GM19099 (cell line): ENCODE results near the gene AK5.

Experiments used
- POLR2A ChIP-seq: IDR thresholded peaks from 3 replicates; pipeline ENCODE4 v1.6.1; 2011; ENCODE audit warnings: low read depth; ENCODE audit not compliant: insufficient read length; ENCODE audit errors: extremely low read depth

Gene AK5

DNA sequence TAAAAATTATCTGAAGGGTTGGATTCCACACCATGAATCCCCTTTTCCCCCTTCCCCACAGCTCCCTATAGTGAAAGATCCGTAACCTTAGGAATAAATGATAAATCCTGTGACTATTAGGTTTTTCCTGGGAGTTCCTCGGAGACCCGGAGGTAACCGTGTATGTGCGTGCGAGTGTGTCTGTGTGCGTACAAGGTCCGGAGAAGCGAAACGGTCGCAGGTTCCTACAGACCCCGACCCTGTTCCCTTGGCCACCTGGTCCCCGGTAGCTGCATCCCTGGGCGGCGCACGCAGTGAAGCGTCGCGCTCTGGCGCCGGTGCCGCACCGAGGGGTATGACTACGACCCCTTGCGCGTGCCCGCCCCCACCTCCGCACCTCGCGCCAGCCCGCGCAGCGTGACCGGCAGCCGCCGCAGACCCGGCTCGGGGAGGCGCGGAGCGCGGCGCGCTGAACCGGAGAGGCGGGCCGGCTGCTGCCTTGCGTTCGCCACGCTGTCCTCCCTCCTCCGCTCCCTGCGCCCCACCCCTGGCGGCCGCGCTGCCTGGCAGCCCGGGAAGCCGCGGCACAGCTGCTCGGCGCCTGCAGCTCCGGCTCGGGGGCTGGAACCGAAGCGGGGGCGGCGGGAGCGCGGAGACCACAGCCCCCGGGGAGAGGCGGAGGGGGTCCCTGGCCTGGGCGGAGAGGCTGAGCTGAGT is at the start of gene AK5:
Gene AK5 (plus strand): TSS at position 529 of the 696 bp plus-strand sequence. CDS start 295 bp downstream, outside the sequence.
- no peak for TF ChIP-seq POLR2A

DNA sequence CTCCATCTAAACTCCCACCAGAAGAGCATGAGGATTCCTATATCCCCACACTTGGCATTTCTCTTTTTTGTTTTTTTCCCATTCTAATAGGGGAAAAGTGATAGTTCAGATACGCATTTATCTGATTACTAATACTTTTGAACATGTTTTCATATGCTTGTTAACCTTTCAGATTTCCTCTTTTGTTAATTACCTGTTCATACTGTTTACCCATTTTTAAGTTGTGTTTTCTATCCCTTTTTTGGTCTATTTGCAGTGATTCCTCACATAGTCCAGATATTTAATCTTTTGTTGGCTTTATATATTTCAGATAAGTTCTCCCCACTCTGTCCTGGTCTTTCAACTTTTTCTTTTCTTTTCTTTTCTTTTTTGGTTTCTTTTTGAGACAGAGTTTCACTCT is 49.0 kb upstream of the AK5 start:
- no peak for TF ChIP-seq POLR2A

- no peak for TF ChIP-seq POLR2A
These were observed 47.7 kb upstream of the AK5 start for GRCh38 chr1:77234096-77234495.

GRCh38 chr1:77234943-77235342 is 46.9 kb upstream of the AK5 start:
- no peak for TF ChIP-seq POLR2A

- no peak for TF ChIP-seq POLR2A
These were observed 43.4 kb upstream of the AK5 start for GRCh38 chr1:77238462-77238861.

GRCh38 chr1:77239311-77239710 is 42.5 kb upstream of the AK5 start:
- TF ChIP-seq POLR2A = no peak

DNA sequence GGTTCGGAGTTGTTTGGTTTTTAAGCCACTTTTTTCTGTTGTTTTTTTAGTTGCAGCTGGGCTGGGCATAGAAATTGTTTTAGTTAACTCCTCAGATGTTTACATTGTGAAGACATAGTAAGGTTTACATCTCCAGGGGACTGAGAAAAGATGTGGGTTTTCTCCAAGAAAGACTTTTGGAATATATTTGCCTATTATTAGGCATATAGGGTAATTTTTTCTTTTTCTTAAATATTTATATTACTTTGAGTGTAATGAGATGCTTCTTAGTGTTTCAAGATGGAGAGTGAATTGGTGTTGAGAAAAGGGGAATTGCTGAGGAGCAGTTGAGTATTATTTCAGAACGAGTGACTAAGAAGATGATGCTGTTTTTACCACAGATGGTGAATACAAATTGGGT is 36.0 kb upstream of the AK5 start:
- no peak for TF ChIP-seq POLR2A

DNA sequence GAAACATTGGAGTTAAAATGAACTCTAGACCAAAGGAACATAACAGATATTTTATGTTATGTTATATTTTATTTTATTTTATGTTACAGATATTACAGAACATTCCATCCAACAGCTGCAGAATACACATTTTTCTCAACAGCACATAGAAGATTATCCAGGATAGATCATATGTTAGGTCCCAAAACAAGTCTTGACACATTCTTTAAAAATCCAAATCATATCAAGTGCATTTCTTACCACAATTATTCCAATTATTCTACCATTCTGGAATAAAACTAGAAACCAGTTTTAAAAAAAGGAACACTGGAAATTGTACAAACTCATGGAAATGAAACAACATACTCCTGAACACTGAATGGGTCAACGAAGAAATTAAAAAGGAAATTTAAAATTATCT is 31.7 kb upstream of the AK5 start:
- TF ChIP-seq POLR2A = no peak

- no peak for TF ChIP-seq POLR2A
These were observed 28.6 kb upstream of the AK5 start for GRCh38 chr1:77253211-77253610.

DNA sequence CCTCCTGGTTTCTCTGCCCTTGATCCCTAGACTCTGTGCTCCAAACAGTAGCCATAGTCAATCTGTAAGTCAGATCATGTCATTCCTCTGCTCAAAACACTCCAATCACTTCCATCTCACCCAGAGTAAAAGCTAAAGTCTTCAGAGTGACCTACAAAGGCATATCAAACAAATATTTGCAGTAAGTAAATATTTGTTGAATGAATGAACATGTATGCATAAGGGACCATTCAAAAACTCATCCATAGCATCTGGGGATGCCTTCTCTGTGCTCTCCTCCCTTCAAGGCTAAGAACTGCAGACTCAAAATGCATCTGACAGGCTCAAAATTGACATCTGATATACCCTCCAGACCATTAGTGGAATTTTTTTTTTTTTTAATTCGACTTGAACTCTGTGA is 18.1 kb upstream of the AK5 start:
- TF ChIP-seq POLR2A = no peak

DNA sequence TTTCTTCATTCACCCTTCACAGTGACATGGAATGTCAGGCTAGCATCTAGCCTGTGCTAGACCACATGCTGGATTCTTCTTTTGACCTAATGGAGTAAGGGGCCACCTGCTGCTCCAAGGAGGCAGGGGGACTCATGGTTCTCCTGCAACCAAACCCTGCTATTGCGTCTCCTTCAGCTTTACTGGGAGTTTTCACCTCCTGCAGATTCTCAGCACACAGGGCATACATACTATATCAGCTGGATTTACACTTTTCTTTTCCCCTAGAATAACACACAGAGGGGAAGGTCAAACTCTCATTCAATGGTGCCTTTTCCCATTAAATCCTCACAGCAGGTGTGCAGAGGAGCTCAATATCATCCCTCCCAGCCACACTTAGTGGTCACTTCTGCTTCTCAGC is 16.6 kb upstream of the AK5 start:
- TF ChIP-seq POLR2A = no peak

GRCh38 chr1:77267035-77267434 is 14.8 kb upstream of the AK5 start:
- TF ChIP-seq POLR2A = no peak

- TF ChIP-seq POLR2A = no peak
These were observed 9.8 kb upstream of the AK5 start for GRCh38 chr1:77271852-77272580.

DNA sequence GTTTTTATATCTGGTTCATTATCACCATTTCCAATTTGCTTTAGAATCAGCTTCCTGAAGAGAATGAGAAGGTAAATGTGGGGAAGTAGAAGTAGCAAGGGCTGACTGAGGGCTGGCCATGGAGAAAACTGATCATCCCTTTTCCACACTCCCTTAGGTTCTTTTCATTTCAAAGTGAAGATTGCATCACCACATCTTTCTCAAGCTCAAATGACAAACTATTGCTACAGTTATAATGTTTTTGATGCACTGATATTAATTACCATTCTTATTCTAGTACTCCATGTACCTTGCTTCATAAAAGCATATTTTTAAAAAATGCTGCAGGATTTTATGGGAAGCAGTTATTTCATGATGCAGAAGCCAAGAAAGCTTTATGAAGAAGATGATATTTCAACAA is 7.9 kb upstream of the AK5 start:
- TF ChIP-seq POLR2A = no peak

- no peak for TF ChIP-seq POLR2A
These were observed 6.6 kb upstream of the AK5 start for GRCh38 chr1:77275194-77275593.

GRCh38 chr1:77276941-77277340 is 4.9 kb upstream of the AK5 start:
- TF ChIP-seq POLR2A = no peak

GRCh38 chr1:77279929-77280328 is 1.9 kb upstream of the AK5 start:
- no peak for TF ChIP-seq POLR2A

DNA sequence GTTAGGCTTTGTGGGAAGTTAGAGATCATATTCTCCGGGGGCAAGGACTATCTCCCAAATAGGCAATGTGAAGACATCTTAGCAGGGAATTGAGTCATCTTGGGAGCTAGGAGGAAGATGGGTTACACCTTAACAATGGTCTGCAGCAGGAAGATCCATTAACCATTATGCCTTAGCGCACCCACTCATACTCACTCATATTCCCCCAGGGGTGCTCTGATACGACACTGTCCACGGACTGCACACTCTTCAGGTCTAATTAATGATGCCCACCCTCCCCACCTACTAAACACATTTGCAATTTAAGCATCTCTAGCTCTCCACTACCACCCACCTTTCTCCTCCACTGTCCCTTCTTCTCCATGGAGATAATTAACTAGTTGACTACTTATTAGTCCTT is 857 bp upstream of the AK5 start:
- no peak for TF ChIP-seq POLR2A
